GM12878 (cell line): ENCODE measurements around the gene OPCML.
"Not testable (repeated sequence)": the region's sequence is repeated elsewhere in the genome, so short reads cannot be mapped to it uniquely, and the experiment has no call there.

Experiments
- FOS ChIP-seq: IDR thresholded peaks from 3 replicates; pipeline ENCODE4 v1.6.1; 2011; ENCODE audit warnings: borderline replicate concordance; ENCODE audit not compliant: insufficient read length; ENCODE audit errors: extremely low read depth
- POLR2A ChIP-seq: IDR thresholded peaks from 2 replicates; pipeline ENCODE4 v1.6.1; 2011; ENCODE audit warnings: low read depth, mild to moderate bottlenecking, low read length
- TF ChIP-seq, protein P1 (sequence below): IDR thresholded peaks from 2 replicates; pipeline ENCODE4 v1.6.1; 2011; ENCODE audit warnings: mild to moderate bottlenecking, low read depth, low read length, moderate library complexity; ENCODE audit not compliant: insufficient replicate concordance
- TF ChIP-seq, protein P2 (sequence below), 3 experiments: IDR thresholded peaks in 2 of 3; conservative IDR thresholded peaks in 1 of 3; 2 replicates each; pipeline ENCODE4 v1.5.1; 2011; ENCODE audit warnings: low read depth in 3 of 3, low read length in 3 of 3, mild to moderate bottlenecking in 3 of 3, control low read depth in 2 of 3, moderate library complexity in 2 of 3, inconsistent platforms in 1 of 3, mixed read lengths in 1 of 3; ENCODE audit not compliant: control insufficient read depth in 2 of 3, insufficient read depth in 1 of 3; ENCODE audit errors: extremely low read depth in 1 of 3

DNA sequence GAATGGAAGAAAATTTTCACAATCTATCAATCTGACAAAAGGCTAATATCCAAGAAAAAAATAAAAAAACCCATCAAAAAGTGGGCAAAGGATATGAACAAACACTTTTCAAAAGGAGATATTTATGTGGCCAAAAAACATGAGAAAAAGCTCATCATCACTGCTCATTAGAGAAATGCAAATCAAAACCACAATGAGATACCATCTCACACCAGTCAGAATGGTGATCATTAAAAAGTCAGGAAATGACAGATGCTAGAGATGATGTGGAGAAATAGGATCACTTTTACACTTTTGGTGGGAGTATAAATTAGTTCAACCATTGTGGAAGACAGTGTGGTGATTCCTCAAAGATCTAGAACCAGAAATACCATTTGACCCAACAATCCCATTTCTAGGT lies 1162.2 kb downstream of the OPCML start:
- TF ChIP-seq FOS, POLR2A: not testable (repeated sequence)
- TF ChIP-seq, protein P1, sequence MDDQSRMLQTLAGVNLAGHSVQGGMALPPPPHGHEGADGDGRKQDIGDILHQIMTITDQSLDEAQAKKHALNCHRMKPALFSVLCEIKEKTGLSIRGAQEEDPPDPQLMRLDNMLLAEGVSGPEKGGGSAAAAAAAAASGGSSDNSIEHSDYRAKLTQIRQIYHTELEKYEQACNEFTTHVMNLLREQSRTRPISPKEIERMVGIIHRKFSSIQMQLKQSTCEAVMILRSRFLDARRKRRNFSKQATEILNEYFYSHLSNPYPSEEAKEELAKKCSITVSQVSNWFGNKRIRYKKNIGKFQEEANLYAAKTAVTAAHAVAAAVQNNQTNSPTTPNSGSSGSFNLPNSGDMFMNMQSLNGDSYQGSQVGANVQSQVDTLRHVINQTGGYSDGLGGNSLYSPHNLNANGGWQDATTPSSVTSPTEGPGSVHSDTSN: not testable (repeated sequence)
- TF ChIP-seq, protein P2, sequence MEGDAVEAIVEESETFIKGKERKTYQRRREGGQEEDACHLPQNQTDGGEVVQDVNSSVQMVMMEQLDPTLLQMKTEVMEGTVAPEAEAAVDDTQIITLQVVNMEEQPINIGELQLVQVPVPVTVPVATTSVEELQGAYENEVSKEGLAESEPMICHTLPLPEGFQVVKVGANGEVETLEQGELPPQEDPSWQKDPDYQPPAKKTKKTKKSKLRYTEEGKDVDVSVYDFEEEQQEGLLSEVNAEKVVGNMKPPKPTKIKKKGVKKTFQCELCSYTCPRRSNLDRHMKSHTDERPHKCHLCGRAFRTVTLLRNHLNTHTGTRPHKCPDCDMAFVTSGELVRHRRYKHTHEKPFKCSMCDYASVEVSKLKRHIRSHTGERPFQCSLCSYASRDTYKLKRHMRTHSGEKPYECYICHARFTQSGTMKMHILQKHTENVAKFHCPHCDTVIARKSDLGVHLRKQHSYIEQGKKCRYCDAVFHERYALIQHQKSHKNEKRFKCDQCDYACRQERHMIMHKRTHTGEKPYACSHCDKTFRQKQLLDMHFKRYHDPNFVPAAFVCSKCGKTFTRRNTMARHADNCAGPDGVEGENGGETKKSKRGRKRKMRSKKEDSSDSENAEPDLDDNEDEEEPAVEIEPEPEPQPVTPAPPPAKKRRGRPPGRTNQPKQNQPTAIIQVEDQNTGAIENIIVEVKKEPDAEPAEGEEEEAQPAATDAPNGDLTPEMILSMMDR (IDR thresholded peaks at IDR 0.05 in 2 of 3, conservative IDR thresholded peaks at IDR 0.05 in 1 of 3; ENCODE audit: control insufficient read depth in 2 of 3, extremely low read depth in 1 of 3, insufficient read depth in 1 of 3, low read depth in 3 of 3, low read length in 3 of 3): not testable (repeated sequence)
